ENCODE measurements around the gene COX4I2. TPM values are rescaled to one million over a fixed set of nuclear protein-coding genes. Genes with fewer than 3 reads are reported as not detected.

Gene COX4I2
- total and polyA plus RNA-seq, 2 of the 8 experiments (the other 6 are each of a cell fraction or from before 2014, with no cell fraction given): 0.26 TPM; not detected in 1

GRCh38 chr20:31687777-31688176 is 50.1 kb downstream of the COX4I2 start:
- Histone ChIP-seq H2AK5ac (ENCODE audit: low read depth, low read length) (no peak overlapping the region), H3K23ac (ENCODE audit: insufficient read length) (no peak overlapping the region), H3K14ac (ENCODE audit: insufficient read length) (no peak overlapping the region), H3K79me2 (ENCODE audit: control insufficient read depth in 1 of 2, insufficient read depth in 2 of 2, low read length in 2 of 2) (peaks cover 0 to 42% of the 10 kb centered on the region in 2 experiments; a peak in 2 of 4 replicates), H4K5ac (ENCODE audit: insufficient read length, low read depth, low read length) (no peak overlapping the region), H3K18ac (ENCODE audit: extremely low read depth, low read length) (no peak overlapping the region), H3K4ac (replicated peaks; ENCODE audit: insufficient read length, low read depth, low read length) (no peak overlapping the region), H4K20me1 (replicated peaks in 1 of 2; ENCODE audit: control insufficient read depth in 1 of 2, insufficient read depth in 2 of 2, low read length in 2 of 2) (no peaks in the 10 kb centered on the region), H2BK5ac (ENCODE audit: low read depth, low read length) (no peak overlapping the region), H4K8ac (ENCODE audit: extremely low read depth, insufficient read depth, low read length) (no peak overlapping the region), H3K56ac (replicated peaks; ENCODE audit: insufficient read length, low read depth, low read length) (no peak overlapping the region), H2AFZ (ENCODE audit: low read length) (no peak overlapping the region), H3K36me3 (ENCODE audit: control insufficient read depth in 2 of 4, insufficient read depth in 4 of 4, low read length in 3 of 4) (peaks cover 0 to 5% (median 0%) of the 10 kb centered on the region in 4 experiments; a peak in 1 of 8 replicates), H2BK12ac (ENCODE audit: low read depth, low read length) (no peak overlapping the region), H3K4me3 (ENCODE audit: extremely low read depth in 1 of 4, insufficient read depth in 2 of 4, low read depth in 3 of 4, low read length in 4 of 4) (no peak overlapping the region), H2BK120ac (replicated peaks; ENCODE audit: low read depth, low read length) (no peak overlapping the region), H3K9me3 (ENCODE audit: insufficient read depth in 2 of 2, low read depth in 1 of 2, low read length in 1 of 2) (no peaks in the 10 kb centered on the region), H3K27me3 (replicated peaks in 1 of 4; ENCODE audit: control insufficient read depth in 3 of 4, extremely low read depth in 1 of 4, insufficient read depth in 3 of 4, low read length in 3 of 4) (no peaks in the 10 kb centered on the region), H4K91ac (replicated peaks; ENCODE audit: insufficient read length, low read length) (no peak overlapping the region), H3K9ac (replicated peaks in 1 of 4; ENCODE audit: extremely low read depth in 1 of 4, low read depth in 3 of 4, low read length in 3 of 4) (no peak overlapping the region), H3K23me2 (ENCODE audit: low read depth, low read length) (no peaks in the 10 kb centered on the region), H3K4me2 (ENCODE audit: insufficient read depth in 1 of 2, low read depth in 2 of 2, low read length in 2 of 2) (no peak overlapping the region), H3K27ac (ENCODE audit: low read depth, low read length) (no peak overlapping the region), H2BK20ac (ENCODE audit: low read length) (no peak overlapping the region), H2BK15ac (ENCODE audit: low read length) (no peak overlapping the region), H3K4me1 (replicated peaks in 1 of 4; ENCODE audit: control insufficient read depth in 3 of 4, insufficient read depth in 4 of 4, low read length in 3 of 4) (peaks cover 2 to 10% (median 7%) of the 10 kb centered on the region in 4 experiments; a peak in 4 of 7 replicates), H3K79me1 (ENCODE audit: low read depth, low read length) (peaks cover 3% of the 10 kb centered on the region; the same call in 1 of the 2 replicates)
- 90% methylated on average over 3 of the region's 3 CpGs; no CpG with 5 or more reads in 1 of the 2 experiments for WGBS, 2 experiments (ENCODE audit: extremely low coverage in 1 of 2, insufficient coverage in 1 of 2, insufficient read length in 1 of 2, insufficient replicate concordance in 2 of 2, low coverage in 1 of 2, low lambda C conversion rate in 2 of 2, missing lambda C conversion rate in 1 of 2)
- POLR2A ChIA-PET (ENCODE audit: partially characterized antibody): interaction anchor here (0.8 to 1.4 kb wide), 5 partner anchors 12 to 26 kb away, joined by 3 to 4 read pairs (median 3); no protein-coding TSS in a partner anchor
- FAIRE-seq (no peak), DNase-seq (ENCODE audit: low read depth in 1 of 2, low spot score in 2 of 2) (no peak)
- CTCF ChIA-PET (ENCODE audit: partially characterized antibody): interaction anchor here (1.0 to 6.6 kb wide), 2 partner anchors 36 to 128 kb away, joined by 3 to 42 read pairs; partner anchors contain the start of gene BCL2L1
- no peak for TF ChIP-seq ZNF274 (IDR thresholded peaks at IDR 0.05; ENCODE audit: borderline replicate concordance, extremely low read depth, low read length)
- no peak for TF ChIP-seq JUND (IDR thresholded peaks at IDR 0.05; ENCODE audit: low read length)
- TF ChIP-seq CBX5 (IDR thresholded peaks at IDR 0.05; ENCODE audit: low read depth, low read length): no peak
- no peak for TF ChIP-seq EZH2 (IDR thresholded peaks at IDR 0.05; ENCODE audit: low read depth, low read length, severe bottlenecking)
- no peak for TF ChIP-seq SP1 (IDR thresholded peaks at IDR 0.05; ENCODE audit: low read depth, low read length)
- TF ChIP-seq POLR2A (IDR thresholded peaks at IDR 0.05; ENCODE audit: control extremely low read depth in 1 of 2, low read depth in 2 of 2, low read length in 2 of 2): no peak
- TF ChIP-seq, protein P1, sequence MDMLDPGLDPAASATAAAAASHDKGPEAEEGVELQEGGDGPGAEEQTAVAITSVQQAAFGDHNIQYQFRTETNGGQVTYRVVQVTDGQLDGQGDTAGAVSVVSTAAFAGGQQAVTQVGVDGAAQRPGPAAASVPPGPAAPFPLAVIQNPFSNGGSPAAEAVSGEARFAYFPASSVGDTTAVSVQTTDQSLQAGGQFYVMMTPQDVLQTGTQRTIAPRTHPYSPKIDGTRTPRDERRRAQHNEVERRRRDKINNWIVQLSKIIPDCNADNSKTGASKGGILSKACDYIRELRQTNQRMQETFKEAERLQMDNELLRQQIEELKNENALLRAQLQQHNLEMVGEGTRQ (IDR thresholded peaks at IDR 0.05; ENCODE audit: low read length): no peak

All from H1 (cell line).